Right atrium auricular region (tissue), 2 donors: ENCODE results near the gene KCNH4. TPM values are rescaled to one million over a fixed set of nuclear protein-coding genes. Genes with fewer than 3 reads are reported as not detected.

Experiments used
- DNase-seq: peaks from one replicate; pipeline ENCODE4 v3.0.0-alpha.2; 2019; ENCODE audit warnings: low spot score
- H3K27ac ChIP-seq, 2 donors: fragments of 200-600 bp; sonication (generic); 1 replicate in 1 of 2; 2 replicates in 1 of 2; pipeline ENCODE4 v1.5.1; 2016 to 2019
- H3K27me3 ChIP-seq, 2 donors: fragments of 200-600 bp; sonication (generic); one replicate each; pipeline versions ENCODE4 v1.5.1 to v1.6.0; 2017 to 2019
- H3K36me3 ChIP-seq: fragments of 200-600 bp; sonication (generic); one replicate; pipeline ENCODE4 v1.5.1; 2016
- H3K4me1 ChIP-seq, 2 donors: fragments of 200-600 bp; sonication (generic); one replicate each; pipeline versions ENCODE4 v1.5.1 to v1.6.0; 2017 to 2019
- H3K4me3 ChIP-seq, 2 donors: fragments of 200-600 bp; sonication (generic); 1 replicate in 1 of 2; 2 replicates in 1 of 2; pipeline ENCODE4 v1.5.1; 2017 to 2019; ENCODE audit warnings: mild to moderate bottlenecking in 1 of 2, moderate library complexity in 1 of 2
- H3K9me3 ChIP-seq, 2 donors: fragments of 200-600 bp; sonication (generic); one replicate each; pipeline ENCODE4 v1.5.1; 2019
- total RNA-seq, 2 donors: library from RNA; depleted of rRNA; stranded (reverse); fragments of >200 nt; gene quantifications; one replicate each; pipeline ENCODE4 v1.1.0, GENCODE V29; 2016
- TF ChIP-seq, protein P1 (sequence below), 2 donors: fragments of 200-600 bp; sonication (generic); IDR thresholded peaks; one replicate each; pipeline ENCODE4 v1.5.1; 2019; ENCODE audit warnings: antibody characterized with exemption in 2 of 2

The KCNH4 gene
- total RNA-seq, 2 donors from 2014 or later, result 0.15 to 0.35 TPM

DNA sequence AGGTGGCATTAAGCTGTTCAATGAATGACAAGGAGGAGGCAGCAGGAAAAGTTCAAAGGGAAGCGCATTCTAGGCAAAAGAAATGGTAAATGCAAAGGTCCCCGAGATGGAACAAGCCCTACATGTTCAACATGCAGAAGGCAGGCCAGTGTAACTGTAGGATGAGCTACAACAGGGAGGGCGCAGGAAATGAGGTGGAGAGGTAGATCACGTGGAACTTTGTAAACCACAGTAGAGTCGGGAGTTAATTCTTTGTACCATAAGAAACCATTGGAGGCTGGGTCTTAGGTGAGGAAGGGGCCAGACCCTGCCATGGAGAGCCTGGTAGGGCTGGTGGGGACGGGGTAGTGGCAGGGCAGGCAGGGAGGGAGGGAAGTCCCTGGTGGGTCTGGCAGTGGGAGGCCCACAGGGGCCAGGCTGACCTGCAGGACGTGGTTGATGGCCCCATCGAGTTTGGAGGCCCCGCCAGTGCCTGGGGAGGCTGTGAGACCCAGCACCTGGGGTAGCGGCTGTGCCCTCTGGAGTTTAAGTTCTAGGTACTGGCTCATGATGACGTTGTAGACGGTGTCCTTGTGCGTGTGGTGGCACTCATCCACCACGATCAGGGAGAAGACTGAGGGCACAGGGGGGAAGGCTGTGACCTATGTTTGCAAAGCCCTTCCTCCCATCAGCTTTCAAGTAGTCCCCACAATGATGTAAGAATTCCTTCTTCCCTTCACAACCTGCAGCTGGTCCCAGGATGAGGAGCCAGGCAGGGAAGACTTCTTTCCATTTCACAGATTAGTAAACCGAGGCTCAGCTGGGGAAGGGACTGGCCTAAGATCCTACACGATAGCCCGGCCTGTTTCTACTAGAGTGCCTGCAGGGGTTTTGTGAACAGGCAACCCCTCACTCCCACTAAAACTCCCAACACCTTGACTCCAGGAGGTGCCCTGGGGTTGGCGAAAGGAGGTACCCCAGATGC, 70.4 kb downstream of the KCNH4 start:
- Histone ChIP-seq H3K27me3 (no peaks in the 10 kb centered on the region), H3K27ac (no peak overlapping the region), H3K4me1 (peaks cover 0 to 26% of the 10 kb centered on the region in 2 donors), H3K9me3 (no peaks in the 10 kb centered on the region), H3K36me3 (no peaks in the 10 kb centered on the region), H3K4me3 (no peak overlapping the region)
- DNase-seq, result no peak
- TF ChIP-seq, protein P1, sequence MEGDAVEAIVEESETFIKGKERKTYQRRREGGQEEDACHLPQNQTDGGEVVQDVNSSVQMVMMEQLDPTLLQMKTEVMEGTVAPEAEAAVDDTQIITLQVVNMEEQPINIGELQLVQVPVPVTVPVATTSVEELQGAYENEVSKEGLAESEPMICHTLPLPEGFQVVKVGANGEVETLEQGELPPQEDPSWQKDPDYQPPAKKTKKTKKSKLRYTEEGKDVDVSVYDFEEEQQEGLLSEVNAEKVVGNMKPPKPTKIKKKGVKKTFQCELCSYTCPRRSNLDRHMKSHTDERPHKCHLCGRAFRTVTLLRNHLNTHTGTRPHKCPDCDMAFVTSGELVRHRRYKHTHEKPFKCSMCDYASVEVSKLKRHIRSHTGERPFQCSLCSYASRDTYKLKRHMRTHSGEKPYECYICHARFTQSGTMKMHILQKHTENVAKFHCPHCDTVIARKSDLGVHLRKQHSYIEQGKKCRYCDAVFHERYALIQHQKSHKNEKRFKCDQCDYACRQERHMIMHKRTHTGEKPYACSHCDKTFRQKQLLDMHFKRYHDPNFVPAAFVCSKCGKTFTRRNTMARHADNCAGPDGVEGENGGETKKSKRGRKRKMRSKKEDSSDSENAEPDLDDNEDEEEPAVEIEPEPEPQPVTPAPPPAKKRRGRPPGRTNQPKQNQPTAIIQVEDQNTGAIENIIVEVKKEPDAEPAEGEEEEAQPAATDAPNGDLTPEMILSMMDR (IDR thresholded peaks at IDR 0.05), result no peak

DNA sequence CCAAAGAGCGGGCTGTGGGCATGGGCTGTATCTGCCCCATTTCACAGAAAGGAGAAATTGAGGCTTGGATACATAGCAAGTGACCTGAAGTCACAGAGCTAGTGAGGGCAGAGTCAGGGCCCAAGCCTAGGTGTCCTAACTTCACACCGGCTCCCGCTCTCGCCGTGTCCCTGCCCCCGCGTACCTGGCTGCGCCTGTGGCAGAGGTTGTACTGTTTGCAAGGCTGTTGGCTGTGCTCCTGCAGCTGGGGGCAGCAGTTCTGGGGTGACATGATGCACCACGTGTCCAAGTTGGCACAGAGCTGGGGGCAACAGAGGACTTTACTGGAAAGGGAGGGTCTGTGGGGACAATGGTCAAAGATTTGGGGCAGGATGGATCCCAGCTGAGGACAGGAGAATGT, 71.9 kb downstream of the KCNH4 start:
- no peak for DNase-seq
- Histone ChIP-seq H3K4me3 (no peak overlapping the region), H3K27ac (no peak overlapping the region), H3K27me3 (no peaks in the 10 kb centered on the region), H3K4me1 (peaks cover 0 to 26% of the 10 kb centered on the region in 2 donors), H3K9me3 (no peaks in the 10 kb centered on the region), H3K36me3 (peaks cover 6% of the 10 kb centered on the region)
- TF ChIP-seq, protein P1 (IDR thresholded peaks at IDR 0.05), result no peak

DNA sequence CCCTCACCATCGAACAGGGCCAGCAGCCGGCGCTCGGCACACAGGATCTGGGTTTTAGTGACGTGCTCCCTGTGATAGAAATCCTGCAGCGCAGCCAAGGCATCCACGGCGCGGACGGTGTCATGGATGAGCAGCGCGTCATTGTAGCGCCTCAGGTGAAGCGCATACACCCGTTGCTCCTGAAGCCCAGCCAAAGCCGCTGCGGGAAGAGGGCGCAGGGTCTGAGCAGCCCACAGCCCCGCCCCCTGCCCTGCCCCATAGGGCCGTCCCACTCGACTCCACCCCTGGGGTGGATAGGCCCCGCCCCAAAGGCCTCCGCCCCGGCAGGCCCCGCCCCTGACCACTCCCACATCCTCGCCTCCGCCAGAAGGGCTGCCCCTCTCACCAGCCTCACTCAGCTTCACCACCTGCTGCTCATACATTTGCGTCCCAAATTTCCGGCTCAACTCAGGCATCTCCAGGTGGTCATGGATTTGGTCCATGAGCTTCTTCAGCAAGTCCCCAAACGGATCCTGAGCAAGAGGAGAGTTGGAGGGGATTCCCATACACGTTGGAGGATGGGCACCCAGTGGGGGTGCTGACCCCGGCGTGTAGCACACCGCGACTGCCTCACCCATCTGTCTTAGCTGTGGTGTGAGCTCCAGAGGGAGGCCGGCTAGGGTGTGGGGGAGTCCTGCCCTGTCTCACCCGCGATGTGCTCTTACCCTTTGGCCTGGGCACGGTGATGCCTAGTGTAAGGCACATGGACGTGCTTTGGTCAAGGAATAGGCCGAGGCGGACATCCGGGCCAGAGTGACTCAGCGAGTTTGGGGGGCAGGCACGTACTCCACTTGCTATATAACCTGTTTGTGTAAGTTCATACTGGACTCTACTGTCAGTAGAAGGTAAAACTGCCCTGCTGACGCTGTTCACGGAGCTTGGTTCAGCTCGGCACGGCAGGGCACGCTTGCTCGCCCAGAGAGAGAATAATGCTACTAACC, 73.1 kb downstream of the KCNH4 start:
- no peaks in the 10 kb centered on the region for H3K9me3 ChIP-seq
- DNase-seq, result no peak
- no peaks in the 10 kb centered on the region for H3K27me3 ChIP-seq
- H3K4me3 ChIP-seq, result peak overlapping the region in 1 of 2 donors; percentile 33
- H3K27ac ChIP-seq, result no peak overlapping the region
- TF ChIP-seq, protein P1 (IDR thresholded peaks at IDR 0.05), result no peak
- H3K4me1 ChIP-seq, result peaks cover 0 to 21% of the 10 kb centered on the region in 2 donors
- H3K36me3 ChIP-seq, result peaks cover 6% of the 10 kb centered on the region

DNA sequence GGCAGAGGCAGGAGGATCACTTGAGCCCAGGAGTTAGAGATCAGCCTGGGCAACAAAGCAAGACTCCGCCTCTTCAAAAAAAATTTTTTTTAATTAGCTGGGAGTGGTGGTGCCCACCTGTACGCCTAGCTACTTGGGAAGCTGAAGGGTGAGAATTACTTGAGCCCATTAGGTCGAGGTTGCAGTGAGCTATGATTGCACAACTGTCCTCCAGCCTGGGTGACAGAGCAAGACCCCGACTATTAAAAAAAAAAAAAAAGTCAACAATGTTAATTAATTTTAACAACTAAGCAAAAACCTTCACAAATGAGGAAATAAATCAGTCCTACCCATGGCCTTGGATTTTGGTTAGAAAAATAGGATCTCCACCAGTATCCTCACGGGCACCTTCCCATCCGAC, 73.8 kb downstream of the KCNH4 start:
- H3K27me3 ChIP-seq, result no peaks in the 10 kb centered on the region
- H3K4me3 ChIP-seq, result peak overlapping the region in 1 of 2 donors; percentile 33
- H3K4me1 ChIP-seq, result peaks cover 0 to 18% of the 10 kb centered on the region in 2 donors
- TF ChIP-seq, protein P1 (IDR thresholded peaks at IDR 0.05), result no peak
- DNase-seq, result no peak
- no peaks in the 10 kb centered on the region for H3K9me3 ChIP-seq
- peaks cover 6% of the 10 kb centered on the region for H3K36me3 ChIP-seq
- H3K27ac ChIP-seq, result no peak overlapping the region

Other genes starting within 250 kb of the KCNH4 start
- 10 to 100 TPM; 23.1 to 29.5 TPM for gene CNP, start 214.3 kb downstream of the KCNH4 start, total RNA-seq
- gene DNAJC7, start 163.7 kb downstream of the KCNH4 start, total RNA-seq, result 10 to 100 TPM; 42.7 to 47.1 TPM
- 10 to 100 TPM; 64.8 to 69.8 TPM for gene NKIRAS2, start 161.1 kb downstream of the KCNH4 start, total RNA-seq
- under 1 TPM; 0.74 to 0.94 TPM for gene C17orf113, start 130.5 kb downstream of the KCNH4 start, total RNA-seq
- gene ZNF385C, start 82.7 kb downstream of the KCNH4 start, total RNA-seq, result not detected
- 1 to 10 TPM; 3.5 to 4.3 TPM for gene DHX58, start 68.4 kb downstream of the KCNH4 start, total RNA-seq
- gene KAT2A, start 59.8 kb downstream of the KCNH4 start, total RNA-seq, result 10 to 100 TPM; 11.3 to 11.4 TPM
- not detected for gene HSPB9, start 58.3 kb downstream of the KCNH4 start, total RNA-seq
- 10 to 100 TPM; 39.9 to 92.6 TPM for gene RAB5C, start 26.2 kb downstream of the KCNH4 start, total RNA-seq
- not detected for gene HCRT, start 4.3 kb upstream of the KCNH4 start, total RNA-seq
- 10 to 100 TPM; 13.1 to 19.3 TPM for gene GHDC, start 13.4 kb upstream of the KCNH4 start, total RNA-seq
- 10 to 100 TPM; 31.4 to 49.1 TPM for gene STAT5B, start 95.2 kb upstream of the KCNH4 start, total RNA-seq
- gene STAT5A, start 107.4 kb upstream of the KCNH4 start, total RNA-seq, result 10 to 100 TPM; 16.9 to 51.2 TPM
- 100 to 1,000 TPM; 105 to 150 TPM for gene STAT3, start 207.3 kb upstream of the KCNH4 start, total RNA-seq
- 100 to 1,000 TPM; 202 to 348 TPM for gene CAVIN1, start 242.1 kb upstream of the KCNH4 start, total RNA-seq